CD4-positive, CD25-positive, alpha-beta regulatory T cell (primary cell): ENCODE results near the gene PCK1. TPM values are rescaled to one million over a fixed set of nuclear protein-coding genes. Genes with fewer than 3 reads are reported as not detected.

ENCODE experiments used
- ATAC-seq, 2 donors: fragments of 150-1000 bp; cut with Tn5 transposase; one replicate each; pipeline ENCODE4 v1.10.0; 2021; ENCODE audit warnings: low read depth in 2 of 2, moderate number of reproducible peaks in 2 of 2, moderate library complexity in 1 of 2
- DNase-seq, 3 donors: peaks; one replicate each; pipeline versions ENCODE4 v3.0.0 to v3.0.0-alpha.2; 2012 to 2022; ENCODE audit warnings: mixed read lengths in 1 of 3
- H3K27ac ChIP-seq: one replicate; pipeline ENCODE4 v1.7.0; 2013; ENCODE audit warnings: mild to moderate bottlenecking, low read length; ENCODE audit not compliant: insufficient read depth, poor library complexity, severe bottlenecking
- H3K27me3 ChIP-seq: one replicate; pipeline ENCODE4 v1.7.0; 2013; ENCODE audit warnings: low read length; ENCODE audit not compliant: control insufficient read depth, insufficient read depth
- H3K36me3 ChIP-seq: one replicate; pipeline ENCODE4 v1.7.0; 2013; ENCODE audit warnings: mild to moderate bottlenecking, low read length, moderate library complexity; ENCODE audit not compliant: control insufficient read depth, insufficient read depth
- H3K4me1 ChIP-seq: 2 replicates; pipeline ENCODE4 v1.7.0; 2013; ENCODE audit warnings: mild to moderate bottlenecking, low read length; ENCODE audit not compliant: insufficient read depth, control insufficient read depth, poor library complexity, severe bottlenecking
- H3K4me3 ChIP-seq: one replicate; pipeline ENCODE4 v1.7.0; 2013; ENCODE audit warnings: low read depth, mild to moderate bottlenecking, low read length, moderate library complexity
- H3K9me3 ChIP-seq, 2 experiments: 1 replicate in 1 of 2; 2 replicates in 1 of 2; pipeline ENCODE4 v1.7.0; 2013; ENCODE audit warnings: low read length in 2 of 2, mild to moderate bottlenecking in 1 of 2, moderate library complexity in 1 of 2; ENCODE audit not compliant: control insufficient read depth in 2 of 2
- H3K27ac Mint-ChIP-seq, 3 donors: one replicate each; pipeline ENCODE4 v1.8.0; 2020 to 2022; ENCODE audit warnings: mild to moderate bottlenecking in 3 of 3, mixed read lengths in 3 of 3, moderate library complexity in 2 of 3
- H3K27me3 Mint-ChIP-seq: one replicate; pipeline ENCODE4 v1.8.0; 2022; ENCODE audit warnings: mild to moderate bottlenecking, mixed read lengths
- H3K36me3 Mint-ChIP-seq: one replicate; pipeline ENCODE4 v1.8.0; 2020; ENCODE audit warnings: mixed read lengths
- H3K4me1 Mint-ChIP-seq, 4 donors: one replicate each; pipeline ENCODE4 v1.8.0; 2020 to 2022; ENCODE audit warnings: mixed read lengths in 4 of 4, mild to moderate bottlenecking in 1 of 4
- H3K4me3 Mint-ChIP-seq, 4 donors: one replicate each; pipeline ENCODE4 v1.8.0; 2020 to 2022; ENCODE audit warnings: mild to moderate bottlenecking in 4 of 4, mixed read lengths in 4 of 4, moderate library complexity in 3 of 4
- H3K9me3 Mint-ChIP-seq, 7 donors: one replicate each; pipeline ENCODE4 v1.8.0; 2020 to 2022; ENCODE audit warnings: mixed read lengths in 7 of 7, mild to moderate bottlenecking in 3 of 7, moderate library complexity in 2 of 7
- polyA plus RNA-seq, 4 donors: library from polyadenylated mRNA; unstranded; fragments of 300-500 nt; fragmentation: Illumina TruSeq; gene quantifications; one replicate each; pipeline ENCODE4 v1.2.3, GENCODE V29; 2021
- total RNA-seq: library from RNA; stranded (reverse); gene quantifications from one replicate; pipeline ENCODE4 v1.2.3, GENCODE V29; 2022

PCK1 gene
- total and polyA plus RNA-seq, 5 donors from 2014 or later: not detected

- DNase-seq (no peak), ATAC-seq (no peak)
- no peak overlapping the region for H3K27ac ChIP-seq
- H3K4me1 Mint-ChIP-seq: peaks cover 0 to 17% (median 9%) of the 10 kb centered on the region in 4 donors
- peaks cover 14% of the 10 kb centered on the region for H3K4me1 ChIP-seq
- peaks cover 78% of the 10 kb centered on the region for H3K36me3 ChIP-seq
- no peaks in the 10 kb centered on the region for H3K27me3 ChIP-seq
- no peak overlapping the region for H3K4me3 Mint-ChIP-seq
- H3K9me3 Mint-ChIP-seq: no peaks in the 10 kb centered on the region
- H3K27ac Mint-ChIP-seq: no peak overlapping the region
- H3K4me3 ChIP-seq: no peak overlapping the region
- no peaks in the 10 kb centered on the region for H3K9me3 ChIP-seq
- peaks cover 4% of the 10 kb centered on the region for H3K27me3 Mint-ChIP-seq
- H3K36me3 Mint-ChIP-seq: peaks cover 35% of the 10 kb centered on the region
Measured at GRCh38 chr20:57612436-57612835, 51.5 kb downstream of the PCK1 start.

GRCh38 chr20:57612916-57613315, 52.0 kb downstream of the PCK1 start:
- H3K9me3 Mint-ChIP-seq: no peaks in the 10 kb centered on the region
- Histone ChIP-seq H3K4me3 (no peak overlapping the region), H3K4me1 (peaks cover 19% of the 10 kb centered on the region), H3K27ac (no peak overlapping the region), H3K9me3 (no peaks in the 10 kb centered on the region), H3K27me3 (no peaks in the 10 kb centered on the region), H3K36me3 (peaks cover 73% of the 10 kb centered on the region)
- peaks cover 4% of the 10 kb centered on the region for H3K27me3 Mint-ChIP-seq
- H3K4me1 Mint-ChIP-seq: peaks cover 0 to 22% (median 7%) of the 10 kb centered on the region in 4 donors
- H3K36me3 Mint-ChIP-seq: peaks cover 30% of the 10 kb centered on the region
- no peak for DNase-seq
- H3K4me3 Mint-ChIP-seq: no peak overlapping the region
- ATAC-seq: no peak
- peak overlapping the region in 1 of 3 donors; percentile 20 for H3K27ac Mint-ChIP-seq

GRCh38 chr20:57613481-57613921, 52.6 kb downstream of the PCK1 start:
- peaks cover 0 to 28% (median 9%) of the 10 kb centered on the region in 4 donors for H3K4me1 Mint-ChIP-seq
- H3K36me3 ChIP-seq: peaks cover 70% of the 10 kb centered on the region
- peak overlapping the region in 2 of 4 donors; percentile 25 to 51 for H3K4me3 Mint-ChIP-seq

GRCh38 chr20:57614490-57615444, 53.9 kb downstream of the PCK1 start:
- peaks cover 22% of the 10 kb centered on the region for H3K36me3 Mint-ChIP-seq
- H3K27me3 ChIP-seq: no peaks in the 10 kb centered on the region
- peaks cover 37% of the 10 kb centered on the region for H3K4me1 ChIP-seq
- peaks cover 0 to 41% (median 16%) of the 10 kb centered on the region in 4 donors for H3K4me1 Mint-ChIP-seq
- no peak overlapping the region for H3K4me3 Mint-ChIP-seq
- H3K9me3 ChIP-seq: no peaks in the 10 kb centered on the region
- H3K9me3 Mint-ChIP-seq: no peaks in the 10 kb centered on the region
- ATAC-seq (no peak), DNase-seq (no peak)
- no peak overlapping the region for H3K4me3 ChIP-seq
- H3K27ac ChIP-seq: no peak overlapping the region
- peaks cover 4% of the 10 kb centered on the region for H3K27me3 Mint-ChIP-seq
- peak overlapping the region in 2 of 3 donors; percentile 46 to 87 for H3K27ac Mint-ChIP-seq
- H3K36me3 ChIP-seq: peaks cover 57% of the 10 kb centered on the region

More at GRCh38 chr20:57613481-57613921, 52.6 kb downstream of the PCK1 start:
- Histone ChIP-seq H3K4me3 (no peak overlapping the region), H3K27ac (no peak overlapping the region), H3K27me3 (no peaks in the 10 kb centered on the region), H3K4me1 (peaks cover 25% of the 10 kb centered on the region), H3K9me3 (no peaks in the 10 kb centered on the region)
- no peak for DNase-seq
- no peak for ATAC-seq
- no peak overlapping the region for H3K27ac Mint-ChIP-seq
- H3K36me3 Mint-ChIP-seq: peaks cover 26% of the 10 kb centered on the region
- no peaks in the 10 kb centered on the region for H3K9me3 Mint-ChIP-seq
- H3K27me3 Mint-ChIP-seq: peaks cover 4% of the 10 kb centered on the region

- H3K27ac Mint-ChIP-seq: peak overlapping the region in 1 of 3 donors; percentile 46
- peaks cover 50% of the 10 kb centered on the region for H3K36me3 ChIP-seq
Measured at GRCh38 chr20:57615445-57615811, 54.5 kb downstream of the PCK1 start.

GRCh38 chr20:57616143-57616951, 55.4 kb downstream of the PCK1 start:
- Histone ChIP-seq H3K36me3 (peaks cover 48% of the 10 kb centered on the region), H3K9me3 (no peaks in the 10 kb centered on the region), H3K4me1 (peaks cover 53% of the 10 kb centered on the region), H3K27ac (no peak overlapping the region), H3K27me3 (no peaks in the 10 kb centered on the region), H3K4me3 (no peak overlapping the region)
- Mint-ChIP-seq H3K36me3 (peaks cover 12% of the 10 kb centered on the region), H3K4me1 (peaks cover 10 to 56% (median 27%) of the 10 kb centered on the region in 4 donors), H3K27ac (peak overlapping the region; percentile 80 to 97 (median 96)), H3K9me3 (no peaks in the 10 kb centered on the region), H3K27me3 (no peaks in the 10 kb centered on the region), H3K4me3 (peak overlapping the region in 2 of 4 donors; percentile 28 to 61)
- ATAC-seq (no peak), DNase-seq (no peak)

More at GRCh38 chr20:57615445-57615811, 54.5 kb downstream of the PCK1 start:
- peaks cover 4 to 47% (median 20%) of the 10 kb centered on the region in 4 donors for H3K4me1 Mint-ChIP-seq
- H3K27me3 ChIP-seq: no peaks in the 10 kb centered on the region
- H3K4me1 ChIP-seq: peaks cover 44% of the 10 kb centered on the region
- H3K27ac ChIP-seq: no peak overlapping the region
- H3K4me3 Mint-ChIP-seq: no peak overlapping the region
- H3K36me3 Mint-ChIP-seq: peaks cover 18% of the 10 kb centered on the region
- no peaks in the 10 kb centered on the region for H3K9me3 ChIP-seq
- no peak overlapping the region for H3K4me3 ChIP-seq
- H3K9me3 Mint-ChIP-seq: no peaks in the 10 kb centered on the region
- ATAC-seq: no peak
- DNase-seq: no peak
- peaks cover 4% of the 10 kb centered on the region for H3K27me3 Mint-ChIP-seq

- Mint-ChIP-seq H3K36me3 (peaks cover 12% of the 10 kb centered on the region), H3K27me3 (no peaks in the 10 kb centered on the region), H3K4me3 (peak overlapping the region; percentile 50 to 98 (median 89)), H3K27ac (peak overlapping the region; percentile 96 to 99 (median 97)), H3K9me3 (no peaks in the 10 kb centered on the region), H3K4me1 (peaks cover 10 to 65% (median 29%) of the 10 kb centered on the region in 4 donors)
- no peaks in the 10 kb centered on the region for H3K9me3 ChIP-seq
- H3K27ac ChIP-seq: no peak overlapping the region
- H3K27me3 ChIP-seq: no peaks in the 10 kb centered on the region
- H3K4me1 ChIP-seq: peaks cover 62% of the 10 kb centered on the region
- ATAC-seq (no peak), DNase-seq (no peak)
- H3K4me3 ChIP-seq: peak overlapping the region; percentile 89
- H3K36me3 ChIP-seq: peaks cover 39% of the 10 kb centered on the region
Measured at GRCh38 chr20:57617079-57617795, 56.3 kb downstream of the PCK1 start.
